NCI-H2227 (cell line): Measurements from ENCODE around the gene PID1.
"Not testable (repeated sequence)": the region's sequence is repeated elsewhere in the genome, so short reads cannot be mapped to it uniquely, and the experiment has no call there.

ENCODE experiments used
- DNase-seq: peaks from one replicate; lab custom pipeline; 2025; ENCODE audit not compliant: unreplicated experiment; lab: John Stamatoyannopoulos, UW

PID1 gene

DNA sequence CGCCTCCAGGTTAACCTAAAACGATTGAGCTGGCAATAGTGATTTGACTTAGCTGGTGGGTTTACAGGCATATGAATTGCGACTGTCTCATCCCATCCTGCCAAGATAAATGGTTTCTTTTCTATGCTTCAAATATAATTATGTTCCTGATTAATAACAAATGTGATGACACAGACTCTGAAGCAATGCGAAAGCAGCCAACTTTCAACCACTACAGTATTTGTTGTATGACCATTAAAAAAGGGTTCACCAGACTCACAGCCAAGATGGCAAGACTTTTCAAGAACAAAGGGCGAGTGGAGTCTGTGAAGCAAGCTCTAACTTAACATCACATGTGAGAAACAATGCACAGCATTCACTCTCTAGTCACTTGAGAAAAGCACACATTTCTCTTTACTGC, 186.6 kb downstream of the PID1 start:
- DNase-seq = no peak

DNA sequence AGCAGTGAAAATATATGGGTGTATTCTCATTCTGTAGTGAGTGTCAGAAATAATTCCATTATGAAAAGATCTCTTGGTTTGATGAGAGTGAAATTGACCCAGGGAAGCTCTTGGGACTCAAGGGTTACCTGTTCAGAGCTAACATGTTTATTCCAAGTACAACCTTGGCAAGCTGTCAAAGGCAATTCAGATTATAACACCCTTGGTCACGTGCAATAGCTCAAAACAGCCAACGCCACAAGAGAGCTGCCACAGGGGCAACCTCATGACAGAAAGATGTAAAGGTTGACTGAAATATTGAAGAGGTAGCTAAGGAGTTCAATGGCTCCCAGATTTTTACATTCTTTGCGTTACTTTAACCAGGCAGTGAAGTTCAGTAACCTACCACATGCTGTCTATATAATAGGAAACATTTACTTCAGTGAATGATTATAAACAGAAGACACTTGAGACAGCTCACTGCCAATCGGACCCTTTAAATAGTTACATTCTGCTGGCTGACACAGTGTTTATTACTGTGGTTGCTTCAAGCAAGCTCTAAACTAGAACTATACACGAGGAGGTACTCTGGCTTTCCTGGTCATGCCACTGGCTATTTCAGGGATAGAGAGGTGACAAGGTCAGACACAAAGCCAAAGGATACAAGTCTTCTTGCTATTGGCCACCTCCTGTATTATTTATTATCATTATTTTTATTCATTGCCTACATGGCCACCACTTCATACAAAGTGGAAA, 187.3 kb downstream of the PID1 start:
- DNase-seq = no peak

DNA sequence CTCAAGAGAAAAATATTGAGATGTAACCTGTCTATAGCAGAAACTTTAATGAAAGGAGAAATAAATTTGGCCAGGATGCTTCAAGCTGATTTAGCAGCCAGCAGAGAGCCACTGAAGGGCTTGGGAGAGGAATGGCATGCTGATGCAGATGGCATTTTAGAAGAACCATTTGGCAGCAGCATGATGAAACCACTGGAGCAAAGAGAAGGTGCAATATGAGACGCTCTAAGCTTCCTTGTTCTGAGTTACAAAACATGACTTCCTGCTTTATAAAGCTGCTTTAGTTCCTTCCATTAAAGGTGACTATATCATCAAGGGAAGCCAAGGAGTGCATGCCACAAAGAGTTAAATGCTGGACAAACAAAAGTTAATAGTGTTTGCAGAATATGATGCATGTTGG, 189.7 kb downstream of the PID1 start:
- DNase-seq = no peak

DNA sequence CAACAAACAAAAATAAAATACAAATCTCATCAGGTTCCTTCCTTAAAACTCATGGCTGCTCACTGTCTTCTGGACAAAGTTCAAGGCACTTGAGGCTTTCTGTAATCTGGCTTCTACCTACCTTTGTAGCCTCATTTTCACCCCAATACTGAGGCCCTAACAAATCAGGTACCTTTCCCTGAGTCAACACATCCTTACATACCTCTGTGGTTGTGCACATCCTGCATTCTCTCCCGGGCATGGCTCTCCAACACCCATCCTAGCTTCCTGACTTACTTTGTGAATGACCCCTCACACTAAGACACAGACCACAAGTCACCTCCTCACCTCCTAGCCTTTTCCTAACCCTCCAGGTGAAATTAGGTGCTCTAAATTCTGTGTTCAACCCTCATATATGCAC, 190.9 kb downstream of the PID1 start:
- no peak for DNase-seq

DNA sequence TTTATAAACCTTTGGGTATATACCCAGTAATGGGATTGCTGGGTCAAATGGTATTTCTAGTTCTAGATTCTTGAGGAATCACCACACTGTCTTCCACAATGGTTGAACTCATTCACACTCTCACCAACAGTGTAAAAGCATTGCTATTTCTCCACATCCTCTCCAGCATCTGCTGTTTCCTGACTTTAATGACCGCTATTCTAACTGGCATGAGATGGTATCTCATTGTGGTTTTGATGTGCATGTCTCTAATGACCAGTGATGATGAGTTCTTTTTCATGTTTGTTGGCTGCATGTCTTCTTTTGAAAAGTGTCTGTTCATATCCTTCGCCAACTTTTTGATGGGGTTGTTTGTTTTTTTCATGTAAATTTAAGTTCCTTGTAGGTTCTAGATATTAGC, 194.2 kb downstream of the PID1 start:
- not testable (repeated sequence) for DNase-seq

DNA sequence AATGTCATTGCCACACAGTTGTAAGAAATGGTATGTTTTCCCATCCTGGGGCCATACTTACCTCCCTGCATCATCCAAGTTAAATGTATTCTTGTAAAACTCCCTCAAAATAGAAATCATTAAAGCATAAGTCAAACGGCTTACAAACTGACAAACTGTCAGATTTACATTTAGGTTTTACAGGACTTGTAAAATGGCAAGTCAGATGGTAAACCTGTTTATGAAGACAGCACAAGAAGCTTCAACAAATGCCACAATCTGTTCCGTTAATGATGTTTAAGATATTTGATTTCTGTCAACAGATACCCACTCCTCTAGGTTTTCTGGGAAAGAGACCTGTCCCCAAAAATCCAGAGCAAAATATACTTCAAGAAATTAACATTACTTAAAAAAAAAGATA, 197.2 kb downstream of the PID1 start:
- no peak for DNase-seq

DNA sequence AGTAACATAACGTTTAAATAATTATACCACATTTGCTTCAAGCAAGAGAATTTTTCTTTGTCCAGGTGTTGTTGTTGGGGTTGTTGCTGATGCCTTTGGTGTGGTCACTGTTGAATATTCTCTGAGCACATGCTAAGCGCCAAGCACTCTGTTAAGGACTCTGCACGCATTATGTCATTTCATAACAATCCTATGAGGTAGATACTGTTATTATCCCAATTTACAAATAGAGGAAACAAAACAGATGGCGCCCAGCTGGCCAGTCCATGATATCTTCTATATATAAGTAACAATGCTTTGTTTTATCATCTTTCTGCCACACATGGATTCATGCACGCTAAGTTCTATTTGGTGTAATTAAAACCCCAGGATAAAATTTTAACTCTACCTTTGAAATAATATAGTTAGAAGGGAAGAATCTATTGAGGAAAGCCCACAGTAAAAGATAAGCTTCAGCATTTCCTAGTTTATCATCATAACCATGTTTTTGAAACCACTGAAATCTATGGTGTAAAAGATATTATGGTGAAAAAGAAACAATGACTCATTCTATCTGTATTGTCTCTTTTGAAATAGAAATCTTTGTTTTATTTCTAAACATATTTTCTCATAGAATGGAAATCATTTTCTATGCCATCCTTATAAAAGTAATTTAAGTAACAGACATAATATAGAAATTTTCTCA, 199.7 kb downstream of the PID1 start:
- no peak for DNase-seq

DNA sequence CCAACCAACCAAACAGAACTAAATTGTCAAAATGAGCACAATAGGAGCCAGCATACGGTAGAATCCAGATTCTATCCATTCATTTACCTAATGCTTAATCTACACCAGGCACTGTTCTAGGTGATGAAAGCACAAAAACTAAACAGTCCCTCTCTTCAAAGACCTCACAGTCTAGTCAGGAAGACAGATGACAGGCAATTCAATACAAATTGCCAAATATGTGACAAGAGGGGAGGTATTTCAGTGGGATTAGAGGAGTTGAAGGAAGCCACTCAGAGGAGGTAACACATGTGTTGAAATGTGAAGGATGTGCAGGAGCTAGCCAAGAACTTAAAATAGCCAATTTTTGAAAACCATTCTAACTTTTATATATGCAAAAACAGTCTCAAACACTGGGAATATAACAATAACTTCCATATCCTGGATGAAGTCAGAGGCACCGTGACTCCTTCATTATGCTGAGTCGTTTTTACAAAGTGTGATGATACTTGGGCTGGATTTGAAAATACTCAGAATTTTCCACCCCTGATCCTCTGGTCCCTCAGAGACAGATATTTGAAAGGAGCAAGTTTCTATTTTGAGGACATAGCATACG, 204.9 kb downstream of the PID1 start:
- no peak for DNase-seq

DNA sequence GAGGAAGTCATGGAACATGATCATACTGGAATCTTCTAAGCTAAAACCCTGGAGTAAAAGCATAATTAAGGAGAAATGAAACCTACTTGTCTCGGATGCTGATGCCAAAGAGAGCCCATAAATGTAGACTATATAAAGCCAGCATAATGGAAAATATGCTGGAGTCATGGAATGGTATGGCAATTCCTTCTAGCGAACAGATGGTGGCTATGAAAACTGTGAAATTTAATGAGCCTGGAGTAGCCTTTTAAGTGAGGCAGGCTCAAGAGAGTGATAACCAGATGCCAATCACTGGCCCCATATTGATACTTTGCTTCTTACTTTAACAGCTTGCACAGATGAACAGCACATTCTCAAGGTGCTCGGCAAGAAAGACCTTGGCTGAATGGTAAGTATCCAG, 206.3 kb downstream of the PID1 start:
- no peak for DNase-seq

DNA sequence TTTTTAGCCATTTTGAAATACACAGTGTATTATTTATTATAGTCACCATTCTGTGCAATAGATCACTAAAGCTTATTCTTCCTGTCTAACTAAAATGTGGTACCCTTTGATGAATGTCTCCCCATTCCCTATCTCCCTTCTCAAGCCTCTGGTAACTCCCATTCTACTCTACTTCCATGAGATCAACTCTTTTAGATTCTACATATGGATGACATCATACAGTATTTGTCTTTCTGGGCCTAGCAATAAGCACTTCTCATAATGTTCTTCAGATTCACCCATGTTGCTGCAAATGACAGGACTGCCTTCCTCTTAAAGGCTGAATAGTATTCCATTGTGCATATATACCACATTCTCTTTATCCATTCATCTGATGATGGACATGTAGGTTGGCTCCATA, 210.9 kb downstream of the PID1 start:
- DNase-seq = no peak

DNA sequence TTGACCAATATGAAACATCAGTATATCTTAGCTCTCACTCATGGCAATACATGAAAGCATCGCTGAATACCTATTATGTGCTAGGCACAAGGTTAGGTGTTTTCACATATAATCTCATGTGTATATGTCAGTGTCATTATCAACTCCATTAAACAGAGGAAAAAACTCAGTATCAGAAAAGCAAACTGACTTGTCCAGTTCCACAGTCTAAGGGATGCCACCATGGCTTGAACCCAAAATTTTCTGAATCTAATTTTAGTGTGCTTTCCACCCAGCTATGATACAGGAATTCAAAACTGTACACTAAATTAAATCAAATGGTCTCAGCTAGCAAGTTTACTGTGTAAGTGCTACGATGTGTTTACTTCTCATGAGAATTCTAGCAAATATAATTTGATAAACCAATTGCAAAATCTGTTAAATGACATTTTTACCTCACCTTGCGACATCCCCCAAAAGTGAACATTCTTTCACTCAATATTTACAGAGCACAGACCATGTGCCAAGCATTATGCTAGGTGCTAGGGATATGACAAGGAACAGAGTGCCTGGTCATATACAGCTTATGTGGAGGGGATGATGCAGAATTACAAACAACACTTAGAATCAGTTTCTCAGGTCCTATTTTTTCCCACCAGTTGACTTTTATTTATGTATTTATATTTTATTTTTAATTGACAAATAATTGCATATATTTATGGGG, 211.6 kb downstream of the PID1 start:
- no peak for DNase-seq

DNA sequence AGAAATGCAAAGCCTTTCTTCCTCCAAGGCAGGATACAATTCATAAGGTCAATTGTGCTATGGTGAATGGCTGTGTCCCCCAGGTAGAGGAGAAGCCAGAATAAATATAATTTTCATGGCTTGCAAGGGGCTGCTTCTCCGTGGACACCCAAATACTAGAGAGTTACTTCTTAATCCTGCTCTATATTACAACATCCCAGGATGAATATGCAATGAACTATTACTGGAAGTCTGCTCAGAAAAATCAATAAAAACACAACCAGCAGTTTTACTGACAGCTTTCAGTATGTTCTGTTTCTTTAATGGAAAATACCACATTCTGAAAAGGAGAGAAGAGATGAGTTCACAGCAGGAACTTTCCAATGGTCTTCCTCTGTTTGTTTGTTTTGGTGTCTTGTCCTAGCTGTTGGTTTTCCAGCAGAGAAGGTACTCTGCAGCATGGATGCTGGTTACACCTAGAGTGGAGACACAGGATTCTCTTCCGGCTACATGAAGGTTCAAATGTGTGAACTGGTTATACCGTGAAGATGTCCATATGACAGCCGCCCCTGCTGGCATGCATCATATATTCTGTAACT, 213.0 kb downstream of the PID1 start:
- DNase-seq = no peak

DNA sequence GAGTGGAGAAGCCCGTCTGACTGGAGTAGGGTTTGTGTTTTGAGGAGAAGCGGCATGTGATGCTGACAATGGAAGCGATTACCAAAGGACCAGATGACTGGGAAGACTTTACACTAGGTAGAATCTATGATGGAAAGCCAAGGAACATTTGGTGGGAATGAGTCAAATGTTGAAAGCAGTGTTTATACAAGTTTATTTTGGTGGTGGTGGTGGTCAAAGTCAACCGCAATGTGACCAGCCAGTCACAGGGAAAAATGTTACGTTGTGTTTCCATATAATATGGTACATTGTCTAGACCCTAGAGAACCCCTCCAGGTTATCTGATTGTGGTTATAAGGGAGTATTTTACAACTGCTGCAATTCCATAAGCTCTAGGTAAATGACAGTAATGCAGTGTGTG, 216.8 kb downstream of the PID1 start:
- no peak for DNase-seq

DNA sequence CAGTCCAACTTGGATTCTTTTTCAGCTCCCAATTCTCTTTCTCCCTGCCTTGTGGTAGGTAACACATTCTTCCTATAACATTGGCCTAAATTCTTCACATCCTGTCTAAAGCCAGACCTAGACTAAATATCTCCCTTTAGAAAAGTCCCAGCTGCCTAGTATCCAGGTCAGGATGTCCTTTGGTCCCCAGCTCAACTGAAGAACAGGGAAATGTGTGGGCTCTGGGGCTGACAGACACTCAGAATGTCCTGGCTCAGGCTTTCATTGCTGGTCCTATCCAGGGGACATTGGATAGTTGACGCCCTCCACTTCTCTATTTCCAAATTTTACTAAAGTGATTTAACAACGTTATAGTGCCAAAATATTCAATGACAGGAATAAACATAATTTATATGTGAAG, 219.3 kb downstream of the PID1 start:
- DNase-seq = no peak

DNA sequence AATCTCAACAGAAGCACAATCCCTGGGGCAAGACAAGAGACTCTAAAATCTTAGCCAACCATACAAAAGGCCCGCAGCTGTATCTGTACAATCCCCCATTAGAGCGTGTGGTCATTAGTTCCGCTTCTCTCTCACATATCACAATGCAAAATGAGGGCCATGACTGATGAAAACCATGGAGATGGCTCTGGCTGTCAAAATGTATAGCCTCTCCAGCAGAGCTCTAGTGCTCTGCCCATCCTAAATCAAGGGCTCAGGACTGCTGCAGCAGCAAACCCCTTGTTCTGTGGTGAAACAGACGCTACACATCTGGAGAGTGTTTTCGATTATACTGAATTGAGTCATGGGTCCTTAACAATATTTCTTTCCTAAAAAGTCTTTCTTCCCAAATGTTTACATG, 221.0 kb downstream of the PID1 start:
- DNase-seq = no peak

DNA sequence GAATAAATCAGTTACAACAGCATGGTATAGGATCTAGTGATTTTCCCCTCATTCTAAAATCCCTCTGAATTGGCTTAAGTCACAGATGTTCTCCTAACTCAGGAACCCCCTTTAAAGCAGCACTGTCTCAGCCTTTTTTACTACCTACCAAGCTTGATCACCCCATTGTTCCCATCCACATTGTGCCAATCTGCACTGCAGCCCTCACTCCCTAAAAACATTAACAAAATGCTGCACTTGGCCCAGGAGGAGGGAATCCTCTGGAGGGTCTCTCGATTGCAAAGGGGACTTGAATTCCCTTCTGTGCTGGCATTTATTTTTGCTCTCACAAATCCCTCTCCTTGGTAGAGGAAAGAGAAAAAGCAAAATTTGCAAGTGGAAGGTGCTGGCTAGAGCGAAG, 223.0 kb downstream of the PID1 start:
- DNase-seq = no peak

DNA sequence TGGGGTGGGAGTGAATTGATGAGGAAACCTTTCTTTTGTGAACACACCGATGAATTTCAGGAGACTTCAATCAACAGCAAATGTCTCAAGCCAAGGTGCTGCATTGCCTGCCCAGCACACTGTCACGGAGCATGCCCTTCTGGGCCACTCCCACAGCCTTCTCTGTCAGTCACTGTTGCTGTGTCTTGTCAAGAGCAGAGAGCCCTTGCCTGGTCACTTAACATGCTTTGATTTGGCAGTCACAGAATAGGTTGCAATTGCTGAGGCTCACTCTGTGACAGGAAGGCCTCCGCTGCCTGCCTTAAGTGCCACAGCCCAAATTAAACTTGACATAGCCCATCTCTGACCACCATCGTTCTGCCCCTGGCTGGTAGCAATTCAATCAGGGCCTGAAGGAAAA, 225.4 kb downstream of the PID1 start:
- no peak for DNase-seq

DNA sequence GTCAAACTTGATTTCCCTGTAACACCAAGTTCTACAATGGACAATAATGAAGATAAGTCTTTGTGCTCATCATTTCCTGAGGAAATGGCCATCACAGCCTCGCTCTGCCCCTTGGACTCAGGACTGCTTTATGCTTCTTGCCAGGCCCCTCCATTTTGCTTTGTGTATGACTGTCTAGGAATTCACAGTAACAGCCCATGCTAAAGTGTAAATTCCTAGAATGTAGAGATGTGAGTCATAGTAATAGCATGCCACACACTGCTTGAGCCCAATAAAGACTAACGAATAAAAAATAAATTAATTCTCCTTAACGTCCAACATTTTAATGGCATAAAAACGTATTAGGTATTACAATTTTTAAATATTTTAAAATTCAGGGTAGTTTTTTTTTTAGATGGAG, 226.5 kb downstream of the PID1 start:
- no peak for DNase-seq

DNA sequence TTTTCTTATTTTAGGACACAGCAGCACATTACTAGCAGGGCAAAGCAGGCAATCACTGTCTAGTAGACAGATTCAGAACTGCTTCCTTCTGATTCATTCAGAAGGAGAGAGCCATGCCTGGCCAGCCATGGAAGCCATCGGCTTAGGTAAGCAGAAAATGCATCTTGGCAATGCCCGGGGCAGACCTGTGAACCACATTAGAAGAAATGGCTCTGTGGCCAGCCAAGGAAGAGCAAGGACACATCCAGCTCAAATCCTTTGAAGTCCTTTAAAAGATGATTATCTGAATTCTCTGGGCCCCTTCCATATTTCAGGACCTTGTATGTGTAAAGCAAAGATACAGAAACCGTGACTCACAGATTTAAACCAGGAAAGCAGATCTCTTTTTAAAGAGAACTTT, 227.4 kb downstream of the PID1 start:
- no peak for DNase-seq

DNA sequence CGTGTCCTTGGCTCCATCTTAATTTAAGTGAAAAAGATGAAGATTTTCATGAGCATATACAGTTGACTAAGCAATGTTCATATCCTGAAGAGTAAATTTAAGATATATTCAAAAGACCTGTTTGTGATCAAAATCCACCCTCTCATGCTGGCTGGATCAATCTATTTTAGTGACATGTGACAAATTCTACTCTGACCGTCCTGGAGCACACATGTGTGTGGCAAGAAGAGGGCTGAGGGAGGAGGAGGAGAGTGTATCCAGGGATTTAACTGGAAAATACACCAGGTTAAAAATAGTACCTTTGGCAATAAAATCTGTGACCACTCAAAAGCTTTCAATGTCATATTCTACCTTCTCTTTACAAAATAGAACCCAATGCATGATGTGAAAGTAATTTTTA, 228.7 kb downstream of the PID1 start:
- DNase-seq = no peak

DNA sequence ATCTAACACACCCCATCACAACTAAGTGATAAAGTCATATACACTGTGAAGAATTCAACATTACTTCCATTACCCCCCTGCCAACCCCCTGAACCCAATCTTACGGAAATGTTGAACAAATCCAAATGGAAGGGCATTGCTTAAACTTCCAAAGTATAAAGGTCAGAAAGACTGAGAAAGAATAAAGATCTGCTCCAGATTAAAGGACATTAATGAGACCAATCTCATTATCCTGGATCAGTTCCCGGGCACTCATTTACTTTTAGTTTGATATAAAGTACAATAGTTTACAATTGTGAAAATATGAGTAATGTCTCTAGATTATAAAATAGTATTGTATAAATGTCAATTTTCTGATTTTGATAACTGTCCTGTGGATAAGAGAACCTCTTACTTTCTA, 229.4 kb downstream of the PID1 start:
- no peak for DNase-seq

DNA sequence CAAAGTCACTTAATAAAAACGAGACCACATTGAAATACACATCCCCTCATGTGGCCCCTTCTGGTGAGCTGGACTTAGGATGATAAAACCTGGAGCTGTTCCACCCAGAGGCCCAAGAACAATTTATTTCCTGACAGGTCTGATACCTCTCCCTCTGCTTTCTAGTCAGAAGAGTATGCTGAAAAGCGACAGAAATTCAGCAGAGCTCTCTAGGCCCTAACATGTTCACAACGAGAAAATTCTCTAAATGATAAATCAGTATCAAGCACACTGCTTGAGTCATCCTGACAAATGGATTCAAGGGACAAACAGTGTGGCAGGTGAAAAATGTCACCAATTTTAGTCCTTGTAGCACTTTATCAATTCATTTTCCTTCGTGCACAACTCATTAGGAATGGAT, 233.5 kb downstream of the PID1 start:
- no peak for DNase-seq
